Panc1 (cell line): ENCODE results near the gene ABCB8. TPM values are rescaled to one million over a fixed set of nuclear protein-coding genes. Genes with fewer than 3 reads are reported as not detected.
A peak's percentile ranks its signal among the peaks of the same experiment; 100 is the strongest.

Source experiments
- ATAC-seq: fragments of 200-7000 bp; cut with Tn5 transposase; 2 replicates; pipeline ENCODE4 v1.9.1; 2020; ENCODE audit warnings: mild to moderate bottlenecking, moderate library complexity
- BruUV-seq: library from RNA; stranded (reverse); fragments of 400-500 nt; replicated peaks from 2 replicates; lab custom pipeline; 2021; lab: Mats Ljungman, UMichigan
- CTCF ChIA-PET: fragments of 300-600 bp; sonication (Branson Sonifier 250); formaldehyde crosslinking; loops from one replicate; lab custom pipeline; 2022; ENCODE audit warnings: antibody characterized with exemption; lab: Charles Lee
- POLR2A ChIA-PET: fragments of 300-600 bp; sonication (Branson Sonifier 250); formaldehyde crosslinking; loops from one replicate; lab custom pipeline; 2022; ENCODE audit warnings: antibody characterized with exemption; lab: Charles Lee
- DNase-seq: peaks from one replicate; pipeline ENCODE4 v3.0.0-alpha.2; 2010; ENCODE audit warnings: low read depth, low spot score
- H3K27ac ChIP-seq: 2 replicates; pipeline ENCODE4 v1.5.1; 2011; ENCODE audit warnings: mild to moderate bottlenecking, low read length, inconsistent platforms
- H3K27me3 ChIP-seq: fragments of 200-500 bp; sonication (Bioruptor generic); 2 replicates; pipeline ENCODE4 v1.6.0; 2014; ENCODE audit warnings: low read length, inconsistent platforms; ENCODE audit not compliant: control insufficient read depth, insufficient read depth
- H3K36me3 ChIP-seq: fragments of 200-500 bp; sonication (Bioruptor generic); 2 replicates; pipeline ENCODE4 v1.5.1; 2014; ENCODE audit warnings: inconsistent platforms, mild to moderate bottlenecking, low read length, moderate library complexity; ENCODE audit not compliant: control insufficient read depth, insufficient read depth
- H3K4me1 ChIP-seq: 2 replicates; pipeline ENCODE4 v1.5.1; 2011; ENCODE audit warnings: inconsistent platforms, mild to moderate bottlenecking, low read length, moderate library complexity; ENCODE audit not compliant: control insufficient read depth, insufficient read depth
- H3K4me3 ChIP-seq, 2 experiments: 2 replicates each; pipeline ENCODE4 v1.5.1; 2011 to 2012; ENCODE audit warnings: low read depth in 2 of 2, low read length in 2 of 2, mild to moderate bottlenecking in 2 of 2, inconsistent platforms in 1 of 2, moderate library complexity in 1 of 2
- H3K9me3 ChIP-seq: fragments of 200-500 bp; sonication (Bioruptor generic); 2 replicates; pipeline ENCODE4 v1.5.1; 2014; ENCODE audit warnings: low read depth, mild to moderate bottlenecking, inconsistent platforms, low read length, moderate library complexity; ENCODE audit not compliant: control insufficient read depth, insufficient read depth
- CTCF ChIP-seq: fragments of 450-650 bp; IDR thresholded peaks from 2 replicates; pipeline ENCODE4 v1.5.1; 2017; ENCODE audit warnings: mild to moderate bottlenecking
- POLR2AphosphoS5 ChIP-seq: IDR thresholded peaks from 2 replicates; pipeline ENCODE4 v1.6.1; 2012; ENCODE audit warnings: mild to moderate bottlenecking, low read depth, low read length, moderate library complexity
- REST ChIP-seq, 2 experiments: IDR thresholded peaks; 2 replicates each; pipeline ENCODE4 v1.6.1; 2011 to 2012; ENCODE audit warnings: low read depth in 2 of 2, control low read depth in 1 of 2, low read length in 1 of 2, mild to moderate bottlenecking in 1 of 2, moderate library complexity in 1 of 2; ENCODE audit not compliant: insufficient read depth in 1 of 2
- SIN3A ChIP-seq: IDR thresholded peaks from 2 replicates; pipeline ENCODE4 v1.6.1; 2012; ENCODE audit warnings: low read depth, mild to moderate bottlenecking, low read length, moderate library complexity, borderline replicate concordance; ENCODE audit not compliant: insufficient read depth
- TCF7L2 ChIP-seq: IDR thresholded peaks from 2 replicates; pipeline ENCODE4 v1.6.1; 2011; ENCODE audit warnings: mild to moderate bottlenecking, low read depth, low read length, inconsistent platforms
- in situ Hi-C: cut with HindIII; loops from 2 replicates; pipeline ENCODE4 v1.10.0; 2016; ENCODE audit warnings: low sequenced_read_pairs, low pct_unique_long_range_greater_than_20kb
- intact Hi-C: fragments of 100-400 bp; cut with micrococcal nuclease; formaldehyde crosslinking; loops from one replicate; pipeline ENCODE4 v1.10.0; 2022; ENCODE audit not compliant: unreplicated experiment
- total RNA-seq: library from RNA; stranded (reverse); gene quantifications from one replicate; pipeline ENCODE4 v1.2.1, GENCODE V29; 2021; ENCODE audit not compliant: unreplicated experiment

The ABCB8 gene
- total RNA-seq, 1 experiment from 2014 or later = 49.8 TPM

DNA sequence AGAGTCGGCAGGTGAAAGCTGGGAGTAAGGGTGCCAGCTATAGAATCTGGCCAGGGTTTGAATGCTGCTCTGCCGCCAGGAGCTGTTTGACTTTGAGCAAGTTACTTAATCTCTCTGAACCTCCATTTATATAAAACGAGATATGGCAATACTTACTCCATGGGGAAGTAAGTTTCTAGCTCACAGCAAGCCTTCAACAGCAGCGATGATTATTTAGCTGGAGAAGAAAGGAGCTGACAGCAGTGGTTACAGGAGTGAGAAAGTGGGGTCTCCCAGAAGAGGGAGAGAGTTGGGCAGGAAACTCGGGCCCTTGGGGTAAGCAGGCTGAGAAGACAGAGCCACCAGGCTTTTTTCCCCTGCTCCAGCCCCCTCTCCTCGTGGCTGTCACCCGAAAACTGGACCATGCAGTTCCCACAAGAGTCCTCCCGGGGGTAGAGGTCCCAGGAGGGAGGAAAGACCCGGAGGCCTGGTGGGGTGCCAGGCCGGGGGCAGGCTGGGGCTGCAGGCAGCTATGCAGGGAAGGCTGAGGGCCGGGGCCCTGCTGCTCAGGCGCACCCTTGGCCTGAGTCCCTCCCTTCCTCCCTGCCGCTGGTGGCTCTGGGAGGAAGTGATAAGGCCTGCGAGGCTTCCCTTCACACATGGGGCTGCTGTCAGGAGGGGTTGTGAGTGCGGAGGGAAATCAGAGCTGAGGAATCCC, 34.0 kb upstream of the ABCB8 start:
- ChIA-PET CTCF (interaction anchor here (0.8 to 1.2 kb wide), 4 partner anchors 14 to 32 kb away, joined by 3 to 4 read pairs (median 4); no protein-coding TSS in a partner anchor), POLR2A (no interaction called here)
- ATAC-seq (peak; percentile 36; the same call in 1 of the 2 replicates), DNase-seq (no peak)
- TF ChIP-seq POLR2AphosphoS5 (no peak), CTCF (no peak), SIN3A (no peak), TCF7L2 (no peak), REST (IDR thresholded peaks at IDR 0.05; ENCODE audit: insufficient read depth in 1 of 2, low read depth in 2 of 2, low read length in 1 of 2) (no peak)
- H3K4me1 ChIP-seq = no peaks in the 10 kb centered on the region; the same call in 1 of the 2 replicates
- BruUV-seq = no TSS peak
- H3K4me3 ChIP-seq = no peak overlapping the region
- no peaks in the 10 kb centered on the region for H3K27me3 ChIP-seq
- no peak overlapping the region for H3K27ac ChIP-seq
- peaks cover 10% of the 10 kb centered on the region for H3K9me3 ChIP-seq
- intact Hi-C loops = no loop called here
- in situ Hi-C loops = no loop called here
- no peaks in the 10 kb centered on the region for H3K36me3 ChIP-seq

DNA sequence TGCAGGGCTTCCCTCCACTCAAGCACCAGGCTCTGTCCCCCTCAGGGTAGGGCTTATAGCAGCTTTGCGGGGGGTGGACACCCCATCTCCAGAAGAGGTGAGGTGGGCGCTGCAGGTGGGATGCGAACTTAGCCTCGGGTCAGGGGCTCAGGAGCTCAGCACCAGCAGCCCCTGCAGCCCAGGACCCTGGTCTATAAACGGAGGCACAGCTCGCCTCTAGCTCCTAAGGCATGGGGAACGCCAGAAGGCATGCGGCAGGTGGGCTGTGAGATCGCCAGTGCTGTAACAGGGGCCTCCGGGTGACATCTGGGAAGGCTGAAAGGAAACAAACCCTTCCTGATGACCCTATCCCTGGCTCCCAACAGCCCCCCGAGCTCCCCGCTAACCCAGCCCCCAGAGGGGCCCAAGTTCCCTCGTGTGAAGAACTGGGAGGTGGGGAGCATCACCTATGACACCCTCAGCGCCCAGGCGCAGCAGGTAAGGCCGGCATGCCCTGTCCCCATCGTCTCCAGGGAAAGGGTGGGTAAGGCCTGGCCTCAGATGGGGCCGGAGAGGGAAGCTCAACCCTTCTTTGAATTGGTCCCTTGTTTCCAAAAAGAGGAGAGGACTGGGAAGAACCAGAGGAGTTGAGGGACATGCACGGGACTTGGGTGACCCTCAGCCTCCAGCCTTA, 33.3 kb upstream of the ABCB8 start:
- Histone ChIP-seq H3K9me3 (peaks cover 8% of the 10 kb centered on the region), H3K4me3 (no peak overlapping the region), H3K27me3 (no peaks in the 10 kb centered on the region), H3K27ac (no peak overlapping the region), H3K4me1 (no peaks in the 10 kb centered on the region; the same call in 1 of the 2 replicates), H3K36me3 (no peaks in the 10 kb centered on the region)
- BruUV-seq = no TSS peak
- ATAC-seq (no peak), DNase-seq (no peak)
- TF ChIP-seq REST (IDR thresholded peaks at IDR 0.05; ENCODE audit: insufficient read depth in 1 of 2, low read depth in 2 of 2, low read length in 1 of 2) (no peak), CTCF (no peak), TCF7L2 (no peak), SIN3A (no peak), POLR2AphosphoS5 (no peak)
- POLR2A ChIA-PET = no interaction called here
- CTCF ChIA-PET = interaction anchor here (0.8 to 1.2 kb wide), 4 partner anchors 13 to 32 kb away, joined by 3 to 4 read pairs (median 4); no protein-coding TSS in a partner anchor
- intact Hi-C loops (no loop called here), in situ Hi-C loops (no loop called here)
